ENCODE measurements around the gene ADCY5.

- TF ChIP-seq POLR2AphosphoS5 (IDR thresholded peaks at IDR 0.05; ENCODE audit: low read depth, low read length), result no peak
- TF ChIP-seq, protein P1, sequence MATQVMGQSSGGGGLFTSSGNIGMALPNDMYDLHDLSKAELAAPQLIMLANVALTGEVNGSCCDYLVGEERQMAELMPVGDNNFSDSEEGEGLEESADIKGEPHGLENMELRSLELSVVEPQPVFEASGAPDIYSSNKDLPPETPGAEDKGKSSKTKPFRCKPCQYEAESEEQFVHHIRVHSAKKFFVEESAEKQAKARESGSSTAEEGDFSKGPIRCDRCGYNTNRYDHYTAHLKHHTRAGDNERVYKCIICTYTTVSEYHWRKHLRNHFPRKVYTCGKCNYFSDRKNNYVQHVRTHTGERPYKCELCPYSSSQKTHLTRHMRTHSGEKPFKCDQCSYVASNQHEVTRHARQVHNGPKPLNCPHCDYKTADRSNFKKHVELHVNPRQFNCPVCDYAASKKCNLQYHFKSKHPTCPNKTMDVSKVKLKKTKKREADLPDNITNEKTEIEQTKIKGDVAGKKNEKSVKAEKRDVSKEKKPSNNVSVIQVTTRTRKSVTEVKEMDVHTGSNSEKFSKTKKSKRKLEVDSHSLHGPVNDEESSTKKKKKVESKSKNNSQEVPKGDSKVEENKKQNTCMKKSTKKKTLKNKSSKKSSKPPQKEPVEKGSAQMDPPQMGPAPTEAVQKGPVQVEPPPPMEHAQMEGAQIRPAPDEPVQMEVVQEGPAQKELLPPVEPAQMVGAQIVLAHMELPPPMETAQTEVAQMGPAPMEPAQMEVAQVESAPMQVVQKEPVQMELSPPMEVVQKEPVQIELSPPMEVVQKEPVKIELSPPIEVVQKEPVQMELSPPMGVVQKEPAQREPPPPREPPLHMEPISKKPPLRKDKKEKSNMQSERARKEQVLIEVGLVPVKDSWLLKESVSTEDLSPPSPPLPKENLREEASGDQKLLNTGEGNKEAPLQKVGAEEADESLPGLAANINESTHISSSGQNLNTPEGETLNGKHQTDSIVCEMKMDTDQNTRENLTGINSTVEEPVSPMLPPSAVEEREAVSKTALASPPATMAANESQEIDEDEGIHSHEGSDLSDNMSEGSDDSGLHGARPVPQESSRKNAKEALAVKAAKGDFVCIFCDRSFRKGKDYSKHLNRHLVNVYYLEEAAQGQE (IDR thresholded peaks at IDR 0.05; ENCODE audit: insufficient read depth in 1 of 2, low read depth in 2 of 2, low read length in 2 of 2), result no peak
- TF ChIP-seq SIN3A (IDR thresholded peaks at IDR 0.05; ENCODE audit: borderline replicate concordance, insufficient read depth, low read length), result no peak
Measured at GRCh38 chr3:123236902-123237301, 212.0 kb downstream of the ADCY5 start.

Measured in PFSK-1 (cell line).